Measurements from ENCODE around the gene SFXN1.
"Not testable (repeated sequence)": the region's sequence is repeated elsewhere in the genome, so short reads cannot be mapped to it uniquely, and the experiment has no call there.

The SFXN1 gene

GRCh38 chr5:175478384-175479124 lies at the start of gene SFXN1:
Gene SFXN1, plus strand, starts transcription at chr5:175478560. Its CDS starts 13,544 bp downstream, at chr5:175492104.
- peak; percentile 6 to 62 for DNase-seq

- DNase-seq: no peak
Observed at GRCh38 chr5:175434800-175435199, 43.6 kb upstream of the SFXN1 start.

- no peak for DNase-seq
Observed at GRCh38 chr5:175436359-175436758, 42.0 kb upstream of the SFXN1 start.

- DNase-seq: no peak
Observed at GRCh38 chr5:175438234-175438857, 40.0 kb upstream of the SFXN1 start.

GRCh38 chr5:175443514-175444059 lies 34.8 kb upstream of the SFXN1 start:
- no peak for DNase-seq

- DNase-seq: peak in 1 of 2 experiments; percentile 5
Observed at GRCh38 chr5:175444060-175444904, 34.1 kb upstream of the SFXN1 start, which contains the start of gene DRD1. Gene DRD1, minus strand, starts transcription at chr5:175444182. Its CDS starts 1,083 bp downstream, at chr5:175443099.

GRCh38 chr5:175444905-175445456 lies 33.4 kb upstream of the SFXN1 start:
- no peak for DNase-seq

GRCh38 chr5:175446378-175446777 lies 32.0 kb upstream of the SFXN1 start:
- not testable (repeated sequence) for DNase-seq

- no peak for DNase-seq
Observed at GRCh38 chr5:175447571-175447970, 30.8 kb upstream of the SFXN1 start.

- DNase-seq: no peak
Observed at GRCh38 chr5:175448276-175448675, 30.1 kb upstream of the SFXN1 start.

- DNase-seq: no peak
Observed at GRCh38 chr5:175452166-175452565, 26.2 kb upstream of the SFXN1 start.

GRCh38 chr5:175454338-175454737 lies 24.0 kb upstream of the SFXN1 start:
- DNase-seq: not testable (repeated sequence)

- no peak for DNase-seq
Observed at GRCh38 chr5:175456105-175456742, 22.1 kb upstream of the SFXN1 start.

GRCh38 chr5:175457466-175457865 lies 20.9 kb upstream of the SFXN1 start:
- no peak for DNase-seq

GRCh38 chr5:175460126-175460525 lies 18.2 kb upstream of the SFXN1 start:
- no peak for DNase-seq

GRCh38 chr5:175460552-175460951 lies 17.8 kb upstream of the SFXN1 start:
- DNase-seq: no peak

GRCh38 chr5:175461370-175461769 lies 17.0 kb upstream of the SFXN1 start:
- no peak for DNase-seq

- no peak for DNase-seq
Observed at GRCh38 chr5:175463641-175464040, 14.7 kb upstream of the SFXN1 start.

GRCh38 chr5:175464074-175464941 lies 14.1 kb upstream of the SFXN1 start:
- DNase-seq: peak in 1 of 2 experiments; percentile 13

GRCh38 chr5:175464942-175465233 lies 13.5 kb upstream of the SFXN1 start:
- no peak for DNase-seq

GRCh38 chr5:175465282-175465681 lies 13.1 kb upstream of the SFXN1 start:
- DNase-seq: no peak
